DOHH2 (cell line): ENCODE results near the gene OR9K2.

Source experiments
- EZH2phosphoT487 ChIP-seq: fragments of 200-600 bp; sonication (generic); IDR thresholded peaks from 2 replicates; pipeline ENCODE4 v1.6.1; 2017; ENCODE audit warnings: borderline replicate concordance, mild to moderate bottlenecking, antibody characterized with exemption, low read length, moderate library complexity, mixed read lengths
- TF ChIP-seq, protein P1 (sequence below): fragments of 200-600 bp; sonication (generic); IDR thresholded peaks from one replicate; pipeline ENCODE4 v1.5.1; 2014; ENCODE audit warnings: antibody characterized with exemption, mild to moderate bottlenecking, low read depth, low read length; ENCODE audit not compliant: poor library complexity, severe bottlenecking

GRCh38 chr12:55143566-55143870, 17.3 kb downstream of the OR9K2 start:
- TF ChIP-seq, protein P1, sequence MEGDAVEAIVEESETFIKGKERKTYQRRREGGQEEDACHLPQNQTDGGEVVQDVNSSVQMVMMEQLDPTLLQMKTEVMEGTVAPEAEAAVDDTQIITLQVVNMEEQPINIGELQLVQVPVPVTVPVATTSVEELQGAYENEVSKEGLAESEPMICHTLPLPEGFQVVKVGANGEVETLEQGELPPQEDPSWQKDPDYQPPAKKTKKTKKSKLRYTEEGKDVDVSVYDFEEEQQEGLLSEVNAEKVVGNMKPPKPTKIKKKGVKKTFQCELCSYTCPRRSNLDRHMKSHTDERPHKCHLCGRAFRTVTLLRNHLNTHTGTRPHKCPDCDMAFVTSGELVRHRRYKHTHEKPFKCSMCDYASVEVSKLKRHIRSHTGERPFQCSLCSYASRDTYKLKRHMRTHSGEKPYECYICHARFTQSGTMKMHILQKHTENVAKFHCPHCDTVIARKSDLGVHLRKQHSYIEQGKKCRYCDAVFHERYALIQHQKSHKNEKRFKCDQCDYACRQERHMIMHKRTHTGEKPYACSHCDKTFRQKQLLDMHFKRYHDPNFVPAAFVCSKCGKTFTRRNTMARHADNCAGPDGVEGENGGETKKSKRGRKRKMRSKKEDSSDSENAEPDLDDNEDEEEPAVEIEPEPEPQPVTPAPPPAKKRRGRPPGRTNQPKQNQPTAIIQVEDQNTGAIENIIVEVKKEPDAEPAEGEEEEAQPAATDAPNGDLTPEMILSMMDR: no peak
- no peak for TF ChIP-seq EZH2phosphoT487
